IgD-negative memory B cell (primary cell): ENCODE data around the gene TIAM2. TPM values are rescaled to one million over a fixed set of nuclear protein-coding genes. Genes with fewer than 3 reads are reported as not detected.

Experiments used
- H3K27ac Mint-ChIP-seq, 3 donors: one replicate each; pipeline ENCODE4 v1.8.0; 2020 to 2022; ENCODE audit warnings: mild to moderate bottlenecking in 3 of 3, mixed read lengths in 3 of 3, moderate library complexity in 1 of 3
- H3K27me3 Mint-ChIP-seq: one replicate; pipeline ENCODE4 v1.8.0; 2021; ENCODE audit warnings: mixed read lengths
- H3K36me3 Mint-ChIP-seq: one replicate; pipeline ENCODE4 v1.8.0; 2020; ENCODE audit warnings: mild to moderate bottlenecking, mixed read lengths
- H3K4me1 Mint-ChIP-seq, 3 donors: one replicate each; pipeline ENCODE4 v1.8.0; 2020 to 2022; ENCODE audit warnings: mixed read lengths in 3 of 3, mild to moderate bottlenecking in 1 of 3
- H3K4me3 Mint-ChIP-seq, 4 donors: one replicate each; pipeline ENCODE4 v1.8.0; 2020 to 2022; ENCODE audit warnings: mild to moderate bottlenecking in 4 of 4, mixed read lengths in 4 of 4, moderate library complexity in 3 of 4
- H3K9me3 Mint-ChIP-seq, 3 donors: one replicate each; pipeline ENCODE4 v1.8.0; 2020 to 2021; ENCODE audit warnings: mixed read lengths in 3 of 3, mild to moderate bottlenecking in 1 of 3
- polyA plus RNA-seq: library from polyadenylated mRNA; unstranded; fragments of 300-500 nt; fragmentation: Illumina TruSeq; gene quantifications from one replicate; pipeline ENCODE4 v1.2.3, GENCODE V29; 2021

The TIAM2 gene
- polyA plus RNA-seq, 1 donor from 2014 or later: 5.8 TPM

DNA sequence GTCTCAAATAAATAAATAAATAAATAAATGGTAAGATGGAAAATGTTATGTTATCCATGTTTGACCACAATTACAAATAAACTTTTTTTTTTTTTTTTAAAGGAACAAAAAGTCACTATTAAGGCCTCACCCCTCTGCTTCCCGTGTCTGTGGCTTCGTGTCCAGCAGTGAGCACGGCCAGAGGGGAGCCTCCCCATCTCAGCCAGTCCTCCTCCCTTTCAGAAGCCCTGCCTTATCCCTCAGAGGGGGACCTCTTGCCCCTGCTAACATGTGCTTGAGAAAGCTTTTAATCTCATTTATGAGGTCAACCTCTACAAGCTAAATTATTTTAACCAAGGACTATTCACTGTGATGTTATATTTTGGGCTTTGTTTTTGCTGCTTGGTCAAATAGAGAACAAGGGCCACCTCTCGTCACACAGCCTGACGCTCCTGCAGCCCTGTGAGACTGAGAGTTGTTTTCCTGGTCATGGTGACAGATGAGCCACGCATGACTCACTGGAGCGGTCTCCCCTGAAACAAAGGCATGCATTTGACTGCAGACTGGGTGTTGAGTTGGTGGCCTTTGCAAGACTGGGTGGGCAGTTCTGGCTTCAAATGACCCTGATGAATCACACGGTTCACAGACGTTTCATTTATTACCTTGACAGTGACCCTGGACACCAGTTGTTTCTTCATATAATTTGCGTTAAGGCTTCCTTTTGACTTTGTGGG lies 131.8 kb downstream of the TIAM2 start:
- peaks cover 2% of the 10 kb centered on the region for H3K36me3 Mint-ChIP-seq
- no peak overlapping the region for H3K4me3 Mint-ChIP-seq
- H3K9me3 Mint-ChIP-seq: no peaks in the 10 kb centered on the region
- H3K27me3 Mint-ChIP-seq: peaks cover 2% of the 10 kb centered on the region
- H3K27ac Mint-ChIP-seq: no peak overlapping the region
- no peaks in the 10 kb centered on the region for H3K4me1 Mint-ChIP-seq

DNA sequence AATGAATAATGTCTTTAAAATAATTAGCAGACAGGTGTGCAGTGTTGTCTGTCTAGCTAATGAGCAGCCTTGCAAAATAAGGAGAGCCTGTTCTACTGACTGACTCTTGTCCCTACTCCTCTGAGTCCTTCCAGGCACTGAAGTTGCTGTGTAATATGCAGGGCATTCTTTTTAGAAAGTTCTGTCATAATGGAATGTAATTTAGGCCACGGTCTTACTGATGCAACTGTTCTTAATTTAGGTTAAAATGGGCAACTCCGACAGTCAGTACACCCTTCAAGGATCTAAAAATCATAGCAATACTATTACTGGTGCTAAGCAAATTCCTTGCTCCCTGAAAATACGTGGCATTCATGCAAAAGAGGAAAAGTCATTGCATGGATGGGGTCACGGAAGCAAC lies 133.9 kb downstream of the TIAM2 start:
- Mint-ChIP-seq H3K9me3 (no peaks in the 10 kb centered on the region), H3K36me3 (peaks cover 2% of the 10 kb centered on the region), H3K4me1 (no peaks in the 10 kb centered on the region), H3K4me3 (no peak overlapping the region), H3K27me3 (peaks cover 2% of the 10 kb centered on the region), H3K27ac (no peak overlapping the region)

DNA sequence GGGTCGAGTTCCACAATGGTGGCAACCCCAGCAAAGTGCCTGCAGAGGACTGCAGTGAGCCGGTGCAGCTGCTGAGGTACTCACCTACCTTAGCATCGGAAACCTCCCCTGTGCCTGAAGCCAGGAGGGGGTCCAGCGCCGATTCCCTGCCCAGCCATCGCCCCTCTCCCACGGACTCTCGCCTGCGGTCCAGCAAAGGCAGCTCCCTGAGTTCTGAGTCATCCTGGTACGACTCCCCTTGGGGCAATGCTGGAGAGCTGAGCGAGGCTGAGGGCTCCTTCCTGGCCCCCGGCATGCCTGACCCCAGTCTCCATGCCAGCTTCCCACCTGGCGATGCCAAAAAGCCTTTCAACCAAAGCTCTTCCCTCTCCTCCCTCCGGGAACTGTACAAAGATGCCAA lies 134.6 kb downstream of the TIAM2 start:
- Mint-ChIP-seq H3K27ac (no peak overlapping the region), H3K9me3 (no peaks in the 10 kb centered on the region), H3K4me3 (no peak overlapping the region), H3K36me3 (peaks cover 2% of the 10 kb centered on the region), H3K27me3 (peaks cover 2% of the 10 kb centered on the region), H3K4me1 (no peaks in the 10 kb centered on the region)

DNA sequence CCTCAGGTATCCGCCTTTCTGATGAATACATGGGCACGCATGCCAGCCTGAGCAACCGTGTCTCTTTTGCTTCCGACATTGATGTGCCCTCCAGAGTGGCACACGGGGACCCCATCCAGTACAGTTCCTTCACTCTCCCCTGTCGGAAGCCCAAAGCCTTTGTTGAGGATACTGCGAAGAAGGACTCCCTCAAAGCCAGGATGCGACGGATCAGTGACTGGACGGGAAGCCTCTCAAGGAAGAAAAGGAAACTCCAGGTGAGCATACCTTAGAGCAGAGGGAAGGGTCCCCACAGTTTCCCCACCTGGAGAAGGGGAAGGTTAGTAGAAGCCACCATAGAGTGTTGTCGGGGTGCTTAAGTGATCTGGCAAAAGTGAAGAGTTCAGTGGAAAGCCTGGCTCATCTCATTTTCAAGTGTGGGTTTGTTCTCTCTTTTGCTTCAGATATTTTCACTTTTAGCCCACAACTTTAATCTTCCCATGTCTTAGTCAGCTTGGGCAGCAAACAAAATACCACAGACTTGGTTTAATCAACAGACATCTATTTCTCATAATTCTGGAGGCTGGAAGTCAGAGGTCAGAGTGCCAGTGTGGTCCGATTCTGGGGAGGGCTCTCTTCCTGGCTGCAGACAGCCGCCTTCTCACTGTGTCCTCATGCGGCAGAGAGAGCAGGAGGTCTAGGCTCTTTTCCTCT lies 135.2 kb downstream of the TIAM2 start:
- Mint-ChIP-seq H3K9me3 (no peaks in the 10 kb centered on the region), H3K4me3 (no peak overlapping the region), H3K27ac (no peak overlapping the region), H3K4me1 (no peaks in the 10 kb centered on the region), H3K27me3 (peaks cover under 1% of the 10 kb centered on the region), H3K36me3 (peaks cover 2% of the 10 kb centered on the region)

DNA sequence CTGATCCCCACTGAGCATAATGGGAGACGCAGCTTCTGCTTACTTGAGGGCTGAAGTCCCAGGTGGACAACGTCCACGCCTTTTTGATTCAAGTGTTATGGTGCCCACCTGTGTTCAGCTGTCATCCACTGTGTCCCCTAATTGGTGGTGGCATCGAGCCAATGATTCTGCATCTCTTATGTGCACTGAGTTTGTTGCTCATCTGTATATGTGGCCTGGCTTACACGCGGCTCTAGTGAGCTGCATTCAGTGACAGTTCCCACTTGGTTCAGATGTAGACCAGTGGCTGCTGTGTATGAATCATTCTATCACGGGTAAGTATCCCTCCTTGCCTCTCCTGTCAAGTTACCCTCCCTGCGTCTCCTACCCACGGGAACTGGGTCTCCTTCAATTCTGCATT lies 137.5 kb downstream of the TIAM2 start:
- no peaks in the 10 kb centered on the region for H3K9me3 Mint-ChIP-seq
- H3K27ac Mint-ChIP-seq: no peak overlapping the region
- no peak overlapping the region for H3K4me3 Mint-ChIP-seq
- peaks cover 2% of the 10 kb centered on the region for H3K36me3 Mint-ChIP-seq
- H3K4me1 Mint-ChIP-seq: no peaks in the 10 kb centered on the region
- no peaks in the 10 kb centered on the region for H3K27me3 Mint-ChIP-seq

DNA sequence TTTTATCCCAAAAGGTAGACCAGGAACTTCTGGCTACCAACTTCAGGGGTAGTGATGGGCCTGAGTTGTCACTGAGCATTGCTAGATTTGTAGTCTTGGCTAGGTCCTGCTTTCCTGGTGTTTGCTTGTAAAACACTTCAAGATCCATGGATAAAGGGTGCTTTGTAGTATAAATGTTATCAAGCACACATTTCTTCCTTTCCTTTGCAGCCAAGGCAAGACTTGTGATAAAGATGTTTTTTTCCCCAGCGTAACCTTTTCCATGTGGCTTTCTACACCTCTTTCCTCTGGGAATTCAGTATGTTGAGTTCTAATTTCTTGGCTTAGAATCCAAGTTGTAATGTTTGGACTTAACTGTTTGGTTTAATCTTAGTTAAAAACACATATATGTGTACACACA lies 145.9 kb downstream of the TIAM2 start:
- H3K27ac Mint-ChIP-seq: no peak overlapping the region
- peaks cover 2% of the 10 kb centered on the region for H3K36me3 Mint-ChIP-seq
- H3K9me3 Mint-ChIP-seq: no peaks in the 10 kb centered on the region
- peak overlapping the region in 1 of 4 donors; percentile 31 for H3K4me3 Mint-ChIP-seq
- H3K27me3 Mint-ChIP-seq: no peaks in the 10 kb centered on the region
- H3K4me1 Mint-ChIP-seq: peaks cover 7 to 19% (median 13%) of the 10 kb centered on the region in 3 donors

DNA sequence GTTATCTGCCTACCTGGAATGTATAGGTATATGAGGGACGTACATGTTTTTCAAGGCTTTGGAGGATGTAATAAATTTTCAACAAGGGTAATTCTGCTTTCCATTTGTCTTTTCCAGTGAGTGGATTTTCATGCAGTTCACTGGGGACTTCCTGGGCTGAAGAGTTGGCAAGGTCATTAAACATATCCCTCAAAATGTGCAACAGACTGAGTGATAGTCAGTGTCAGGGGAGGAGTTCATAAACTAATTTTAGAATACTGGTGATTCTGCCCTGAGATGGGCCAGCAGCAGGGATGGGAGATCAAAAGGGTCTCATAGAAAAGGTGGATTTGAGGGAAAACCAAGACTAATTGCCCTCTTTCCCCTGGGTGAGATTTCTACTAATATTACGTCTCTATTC lies 146.4 kb downstream of the TIAM2 start:
- no peak overlapping the region for H3K27ac Mint-ChIP-seq
- H3K9me3 Mint-ChIP-seq: no peaks in the 10 kb centered on the region
- H3K4me3 Mint-ChIP-seq: peak overlapping the region in 2 of 4 donors; percentile 31 to 74
- peaks cover 7 to 19% (median 13%) of the 10 kb centered on the region in 3 donors for H3K4me1 Mint-ChIP-seq
- peaks cover 2% of the 10 kb centered on the region for H3K36me3 Mint-ChIP-seq
- no peaks in the 10 kb centered on the region for H3K27me3 Mint-ChIP-seq

DNA sequence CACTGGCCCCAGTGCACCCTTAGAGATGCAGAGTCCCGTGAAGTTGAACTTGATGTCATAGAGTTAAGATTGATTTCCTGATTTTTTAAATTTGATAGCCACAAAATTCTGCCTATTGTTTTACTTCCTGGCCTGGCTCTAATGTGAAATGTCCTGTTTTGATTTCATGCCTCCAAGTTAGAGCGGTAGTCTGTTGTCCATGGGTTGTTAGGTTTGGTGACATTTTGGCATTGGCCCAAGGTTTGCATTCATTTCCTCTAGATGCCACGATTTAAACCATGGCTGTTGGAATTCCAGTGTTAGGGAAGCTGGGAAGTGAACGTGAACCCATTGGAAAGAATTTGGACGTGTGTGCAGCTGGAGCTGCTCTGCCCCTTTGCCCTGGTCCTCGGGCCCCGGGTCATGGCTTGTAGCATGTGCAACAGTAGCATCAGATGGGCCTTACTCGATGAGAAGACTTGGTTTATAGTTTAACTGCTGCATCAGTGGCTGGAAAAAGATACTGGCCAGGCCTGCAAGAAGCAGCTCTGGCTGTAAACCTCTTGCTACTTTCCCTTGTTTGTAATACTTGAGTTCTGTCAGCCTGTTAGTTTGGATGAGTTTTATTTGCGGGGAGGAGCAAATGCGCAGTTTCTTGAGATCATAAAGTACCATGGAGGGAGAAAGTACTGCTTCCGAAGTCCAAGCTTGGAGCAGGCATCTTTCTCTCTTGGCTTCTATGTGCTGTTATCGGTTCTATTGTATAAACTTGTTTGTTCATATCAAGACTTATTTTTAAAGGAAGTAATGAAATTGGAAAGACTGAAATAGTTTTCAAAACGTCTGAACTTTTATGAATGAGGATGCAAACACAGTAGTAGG lies 147.3 kb downstream of the TIAM2 start:
- Mint-ChIP-seq H3K4me1 (peaks cover 7 to 19% (median 13%) of the 10 kb centered on the region in 3 donors), H3K27me3 (no peaks in the 10 kb centered on the region), H3K36me3 (peaks cover 2% of the 10 kb centered on the region), H3K27ac (peak overlapping the region in 2 of 3 donors; percentile 54), H3K4me3 (peak overlapping the region; percentile 11 to 88 (median 48)), H3K9me3 (no peaks in the 10 kb centered on the region)

DNA sequence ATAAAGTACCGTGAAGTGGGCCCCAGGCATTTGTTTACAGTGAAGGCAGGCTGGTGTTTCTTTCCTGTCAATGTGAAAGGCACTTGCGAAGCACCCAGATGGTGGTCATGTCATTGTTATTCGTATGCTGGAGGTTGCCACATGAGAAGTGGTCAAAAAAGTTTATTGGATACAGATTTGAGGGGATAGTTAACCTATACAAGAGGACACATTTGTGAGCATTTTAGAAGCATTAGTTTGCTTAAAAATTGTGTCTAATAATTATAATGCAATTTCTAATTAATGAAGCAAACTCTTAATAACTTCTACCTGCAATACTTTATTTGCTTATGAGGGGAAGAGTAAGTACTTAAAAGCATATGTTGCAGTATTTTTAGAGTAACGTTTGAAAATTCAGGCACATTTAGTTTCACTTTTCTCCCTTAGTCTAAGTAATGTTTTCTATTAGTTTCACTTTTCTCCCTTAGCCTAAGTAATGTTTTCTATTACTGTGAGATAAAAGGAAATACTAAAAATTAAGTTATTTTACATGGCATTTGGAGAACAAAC lies 148.0 kb downstream of the TIAM2 start:
- Mint-ChIP-seq H3K27ac (peak overlapping the region in 2 of 3 donors; percentile 54), H3K4me1 (peaks cover 7 to 19% (median 13%) of the 10 kb centered on the region in 3 donors), H3K4me3 (peak overlapping the region; percentile 11 to 88 (median 48)), H3K9me3 (no peaks in the 10 kb centered on the region), H3K27me3 (no peaks in the 10 kb centered on the region), H3K36me3 (peaks cover 2% of the 10 kb centered on the region)

DNA sequence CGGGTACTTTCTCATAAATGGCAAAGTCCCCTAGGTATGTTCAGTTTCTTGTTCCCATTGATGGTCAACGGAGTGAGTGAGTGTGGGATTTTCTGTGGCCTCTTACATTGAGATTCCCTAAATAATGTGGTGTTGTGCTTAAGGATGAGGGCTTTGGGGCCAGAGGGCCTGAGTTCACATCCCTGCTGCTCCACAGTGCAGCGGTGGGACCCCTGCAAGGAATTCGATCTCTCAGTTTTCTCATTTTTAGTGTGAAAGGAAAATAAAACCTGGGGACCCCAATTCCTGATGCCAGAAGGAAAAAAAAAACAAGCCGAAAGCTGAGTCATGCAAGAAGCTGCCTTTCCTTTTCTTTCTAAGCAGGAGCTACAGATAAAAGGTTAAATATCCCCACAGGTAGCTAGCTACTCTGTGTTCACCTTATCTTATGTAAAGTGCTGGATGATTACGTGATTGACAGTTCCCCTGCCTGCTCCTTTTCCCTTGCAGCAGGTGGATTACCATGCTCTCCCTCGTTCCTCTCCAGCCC lies 148.5 kb downstream of the TIAM2 start:
- Mint-ChIP-seq H3K9me3 (no peaks in the 10 kb centered on the region), H3K27ac (peak overlapping the region in 1 of 3 donors; percentile 54), H3K27me3 (no peaks in the 10 kb centered on the region), H3K36me3 (peaks cover 2% of the 10 kb centered on the region), H3K4me1 (peaks cover 7 to 19% (median 13%) of the 10 kb centered on the region in 3 donors), H3K4me3 (peak overlapping the region; percentile 11 to 88 (median 48))

DNA sequence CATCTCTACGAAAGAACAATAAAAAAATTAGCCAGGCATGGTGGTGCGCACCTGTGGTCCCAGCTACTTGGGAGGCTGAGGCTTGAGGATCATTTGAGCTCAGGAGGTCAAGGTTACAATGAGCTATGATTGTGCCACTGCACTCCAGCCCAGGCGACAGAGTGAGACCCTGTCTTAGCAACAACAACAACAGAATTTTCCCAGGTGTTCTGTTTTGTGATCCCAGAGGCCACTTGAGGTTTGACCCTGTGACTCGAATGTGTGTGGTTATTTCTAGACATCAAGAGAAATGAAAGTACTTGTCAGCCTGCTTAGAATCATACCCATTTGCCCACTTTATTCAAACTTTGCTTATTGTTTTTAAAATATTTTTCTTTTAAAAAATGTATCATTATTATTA lies 151.1 kb downstream of the TIAM2 start:
- Mint-ChIP-seq H3K27me3 (no peaks in the 10 kb centered on the region), H3K27ac (no peak overlapping the region)

DNA sequence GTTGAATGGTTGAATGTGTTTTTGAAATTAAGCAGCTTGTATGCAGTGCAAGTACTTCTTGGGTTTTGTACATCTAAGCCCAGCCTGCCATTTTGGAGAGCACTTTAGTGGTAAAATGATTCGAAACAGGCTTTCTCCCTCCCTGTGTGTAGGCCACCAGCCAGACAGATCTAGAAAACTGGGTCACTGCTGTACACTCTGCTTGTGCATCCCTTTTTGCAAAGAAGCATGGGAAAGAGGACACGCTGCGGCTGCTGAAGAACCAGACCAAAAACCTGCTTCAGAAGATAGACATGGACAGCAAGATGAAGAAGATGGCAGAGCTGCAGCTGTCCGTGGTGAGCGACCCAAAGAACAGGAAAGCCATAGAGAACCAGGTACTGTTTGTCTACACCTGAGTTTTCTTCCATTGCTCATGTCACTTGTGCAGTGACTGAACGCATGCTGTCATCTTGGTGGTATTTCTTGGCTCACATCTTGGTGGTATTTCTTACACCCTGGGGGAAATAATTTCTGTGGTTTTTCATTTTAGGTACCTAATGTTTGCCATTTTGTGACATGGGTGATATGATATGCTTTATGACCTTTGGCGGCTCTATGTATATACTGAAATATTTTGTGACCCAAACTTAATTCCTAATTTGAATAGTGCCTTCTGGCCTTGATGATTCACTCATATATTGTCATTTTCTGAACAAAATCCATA lies 153.0 kb downstream of the TIAM2 start:
- Mint-ChIP-seq H3K4me3 (no peak overlapping the region), H3K4me1 (peaks cover 2 to 11% (median 5%) of the 10 kb centered on the region in 3 donors), H3K27ac (no peak overlapping the region), H3K9me3 (no peaks in the 10 kb centered on the region), H3K36me3 (peaks cover 2% of the 10 kb centered on the region), H3K27me3 (no peaks in the 10 kb centered on the region)

More for the DNA sequence above, 151.1 kb downstream of the TIAM2 start:
- Mint-ChIP-seq H3K4me1 (peaks cover 7 to 17% (median 13%) of the 10 kb centered on the region in 3 donors), H3K4me3 (no peak overlapping the region), H3K36me3 (peaks cover 2% of the 10 kb centered on the region), H3K9me3 (no peaks in the 10 kb centered on the region)

DNA sequence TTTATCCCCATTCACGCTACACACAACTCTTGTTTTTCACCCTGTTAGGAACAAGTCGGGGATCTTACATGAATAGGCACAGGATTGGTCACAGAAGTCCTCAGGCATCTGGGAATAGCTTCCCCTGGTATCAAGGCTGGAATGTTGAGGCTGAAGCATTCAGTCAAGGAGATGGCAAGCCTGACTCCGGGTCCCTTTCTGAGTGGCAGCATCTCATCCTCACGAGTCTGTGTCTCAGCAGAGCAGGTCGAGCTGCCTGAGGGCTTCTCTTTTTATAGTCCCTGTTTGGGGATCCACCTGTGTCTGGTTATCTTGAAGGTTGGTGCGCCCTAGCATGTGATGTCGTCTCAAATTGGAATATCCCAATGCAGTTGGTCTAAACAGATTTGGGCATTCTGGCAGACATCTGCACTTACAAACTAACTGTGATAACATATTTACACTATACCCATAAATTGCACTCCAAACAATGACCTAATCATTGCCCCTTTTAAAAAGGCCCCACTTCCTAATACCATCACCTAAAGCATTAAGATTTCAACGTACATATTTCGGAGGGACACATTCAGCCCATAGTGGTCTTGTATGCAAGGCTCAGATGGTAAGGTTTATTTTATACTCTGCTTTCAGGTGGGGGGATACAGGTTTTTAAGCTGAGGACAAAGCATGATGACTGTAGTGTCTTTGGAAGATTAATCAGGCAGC lies 156.0 kb downstream of the TIAM2 start:
- peaks cover 1% of the 10 kb centered on the region for H3K27me3 Mint-ChIP-seq
- no peak overlapping the region for H3K4me3 Mint-ChIP-seq
- H3K9me3 Mint-ChIP-seq: no peaks in the 10 kb centered on the region
- no peaks in the 10 kb centered on the region for H3K36me3 Mint-ChIP-seq
- H3K27ac Mint-ChIP-seq: no peak overlapping the region
- H3K4me1 Mint-ChIP-seq: peaks cover 0 to 3% (median 3%) of the 10 kb centered on the region in 3 donors
